Head of caudate nucleus (tissue), 42 donors: ENCODE results near the gene CEP95.

Experiments used
- DNase-seq, 42 donors: peaks; one replicate each; pipeline versions ENCODE4 v3.0.0 to v3.0.0-alpha.2; 2020 to 2021; ENCODE audit warnings: mixed read lengths in 7 of 42
- intact Hi-C: fragments of 100-400 bp; cut with DNase I; formaldehyde crosslinking; loops from one replicate; pipeline ENCODE4 v1.15.0; 2022

Gene CEP95

GRCh38 chr17:64507413-64507782, 621 bp downstream of the CEP95 start:
- intact Hi-C loops: no loop called here
- peak in 18 of 42 donors; percentile 10 to 60 (median 26) for DNase-seq

- intact Hi-C loops: no loop called here
- DNase-seq: no peak
These were observed 1.9 kb downstream of the CEP95 start for GRCh38 chr17:64508683-64509082.

- no peak for DNase-seq
- intact Hi-C loops: no loop called here
These were observed 2.4 kb downstream of the CEP95 start for GRCh38 chr17:64509179-64509578.

GRCh38 chr17:64515419-64515818, 8.6 kb downstream of the CEP95 start:
- intact Hi-C loops: loop anchor here (10.0 kb wide), 1 partner anchor 129 kb away; no protein-coding TSS in a partner anchor
- DNase-seq: no peak

GRCh38 chr17:64515829-64516228, 9.1 kb downstream of the CEP95 start:
- DNase-seq: no peak
- intact Hi-C loops: loop anchor here (10.0 kb wide), 1 partner anchor 129 kb away; no protein-coding TSS in a partner anchor

GRCh38 chr17:64519601-64520000, 12.8 kb downstream of the CEP95 start:
- DNase-seq: no peak
- intact Hi-C loops: loop anchor here (10.0 kb wide), 1 partner anchor 125 kb away; no protein-coding TSS in a partner anchor

GRCh38 chr17:64520359-64520758, 13.6 kb downstream of the CEP95 start:
- intact Hi-C loops: no loop called here
- DNase-seq: no peak

- DNase-seq: no peak
- intact Hi-C loops: no loop called here
These were observed 21.1 kb downstream of the CEP95 start for GRCh38 chr17:64527914-64528313.

- intact Hi-C loops: no loop called here
- DNase-seq: no peak
These were observed 22.4 kb downstream of the CEP95 start for GRCh38 chr17:64529221-64529620.

- intact Hi-C loops: no loop called here
- no peak for DNase-seq
These were observed 25.2 kb downstream of the CEP95 start for GRCh38 chr17:64531955-64532371.

GRCh38 chr17:64532409-64532808, 25.6 kb downstream of the CEP95 start:
- intact Hi-C loops: no loop called here
- no peak for DNase-seq

- intact Hi-C loops: no loop called here
- DNase-seq: no peak
These were observed 27.0 kb downstream of the CEP95 start for GRCh38 chr17:64533784-64534183.

GRCh38 chr17:64534187-64534586, 27.4 kb downstream of the CEP95 start:
- no peak for DNase-seq
- intact Hi-C loops: no loop called here

GRCh38 chr17:64535357-64535756, 28.6 kb downstream of the CEP95 start:
- DNase-seq: no peak
- intact Hi-C loops: no loop called here

- DNase-seq: no peak
- intact Hi-C loops: no loop called here
These were observed 30.1 kb downstream of the CEP95 start for GRCh38 chr17:64536913-64537312.

- intact Hi-C loops: no loop called here
- no peak for DNase-seq
These were observed 30.7 kb downstream of the CEP95 start for GRCh38 chr17:64537488-64537887.

- intact Hi-C loops: no loop called here
- DNase-seq: no peak
These were observed 31.8 kb downstream of the CEP95 start for GRCh38 chr17:64538508-64539130.

- intact Hi-C loops: no loop called here
- no peak for DNase-seq
These were observed 33.5 kb downstream of the CEP95 start for GRCh38 chr17:64540118-64540776.

- DNase-seq: no peak
- intact Hi-C loops: no loop called here
These were observed 38.0 kb downstream of the CEP95 start for GRCh38 chr17:64544742-64545141.

GRCh38 chr17:64546716-64547115, 39.9 kb downstream of the CEP95 start:
- intact Hi-C loops: no loop called here
- DNase-seq: peak in 37 of 42 donors; percentile 14 to 72 (median 45)

- intact Hi-C loops: no loop called here
- DNase-seq: no peak
These were observed 40.5 kb downstream of the CEP95 start for GRCh38 chr17:64547319-64547718.
